MCF 10A (cell line): ENCODE results near the gene CDC5L. TPM values are rescaled to one million over a fixed set of nuclear protein-coding genes. Genes with fewer than 3 reads are reported as not detected.

Experiments
- BruUV-seq: library from RNA; stranded (reverse); fragments of 400-500 nt; replicated peaks from 2 replicates; lab custom pipeline; 2021; lab: Mats Ljungman, UMichigan
- CTCF ChIA-PET: fragments of 300-600 bp; sonication (Branson Sonifier 250); formaldehyde crosslinking; extraction: SDS; loops from one replicate; lab custom pipeline; 2021; ENCODE audit warnings: antibody characterized with exemption, inconsistent platforms; lab: Yijun Ruan, JAX
- POLR2A ChIA-PET: fragments of 300-600, 350-650 bp; sonication (Branson Sonifier 250); formaldehyde crosslinking; extraction: SDS; loops from one replicate; lab custom pipeline; 2020; ENCODE audit warnings: antibody characterized with exemption, inconsistent platforms; lab: Yijun Ruan, JAX
- DNase-seq: peaks from one replicate; pipeline ENCODE4 v3.0.0-alpha.2; 2018; ENCODE audit not compliant: unreplicated experiment
- H3K27ac Mint-ChIP-seq: one replicate; pipeline ENCODE4 v1.8.0; 2022; ENCODE audit warnings: mild to moderate bottlenecking, low read depth, mixed read lengths; ENCODE audit not compliant: unreplicated experiment
- H3K27me3 Mint-ChIP-seq: one replicate; pipeline ENCODE4 v1.8.0; 2022; ENCODE audit warnings: mixed read lengths; ENCODE audit not compliant: insufficient read depth, unreplicated experiment
- H3K36me3 Mint-ChIP-seq: one replicate; pipeline ENCODE4 v1.8.0; 2022; ENCODE audit warnings: mild to moderate bottlenecking, moderate library complexity, mixed read lengths; ENCODE audit not compliant: insufficient read depth, unreplicated experiment
- H3K4me1 Mint-ChIP-seq: one replicate; pipeline ENCODE4 v1.8.0; 2022; ENCODE audit warnings: mixed read lengths; ENCODE audit not compliant: insufficient read depth, unreplicated experiment
- H3K4me3 Mint-ChIP-seq: one replicate; pipeline ENCODE4 v1.8.0; 2022; ENCODE audit warnings: mild to moderate bottlenecking, moderate library complexity, mixed read lengths; ENCODE audit not compliant: unreplicated experiment
- H3K9me3 Mint-ChIP-seq: one replicate; pipeline ENCODE4 v1.8.0; 2022; ENCODE audit warnings: mixed read lengths; ENCODE audit not compliant: unreplicated experiment
- intact Hi-C: fragments of 100-400 bp; cut with micrococcal nuclease; formaldehyde crosslinking; loops from 2 replicates; pipeline ENCODE4 v1.14.1; 2022
- total RNA-seq: library from RNA; stranded (reverse); gene quantifications from 2 replicates; pipeline ENCODE4 v1.2.3, GENCODE V29; 2022
- TF ChIP-seq, protein P1 (sequence below): fragments of 200-600 bp; IDR thresholded peaks from one replicate; pipeline ENCODE4 v1.8.0; 2022; ENCODE audit warnings: antibody characterized with exemption, mild to moderate bottlenecking; ENCODE audit not compliant: unreplicated experiment

Gene CDC5L
- total RNA-seq, 1 experiment from 2014 or later = 23.1 TPM

DNA sequence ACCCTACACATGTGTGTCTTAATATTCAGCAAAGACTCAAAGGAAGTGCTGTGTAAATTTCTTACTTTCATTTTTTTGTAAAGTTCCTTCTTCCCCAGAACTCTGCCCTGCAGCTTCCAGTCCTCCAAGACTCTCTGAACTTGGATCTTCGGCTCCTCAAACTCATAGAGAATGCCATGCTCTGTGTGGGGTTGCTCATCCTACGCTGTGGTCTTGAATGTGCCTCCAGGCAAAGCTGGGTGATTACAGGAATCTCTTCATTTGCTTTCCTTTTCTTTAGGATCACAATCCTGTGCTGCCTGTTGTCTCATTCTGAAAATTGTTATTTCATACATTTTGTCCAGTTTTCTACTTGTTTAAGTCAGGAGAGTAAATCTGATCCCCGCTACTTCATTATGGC is 14.5 kb upstream of the CDC5L start:
- ChIA-PET POLR2A (interaction anchor here (0.6 to 1.2 kb wide), 2 partner anchors 8 to 14 kb away, joined by 3 to 4 read pairs; no protein-coding TSS in a partner anchor), CTCF (no interaction called here)
- TF ChIP-seq, protein P1, sequence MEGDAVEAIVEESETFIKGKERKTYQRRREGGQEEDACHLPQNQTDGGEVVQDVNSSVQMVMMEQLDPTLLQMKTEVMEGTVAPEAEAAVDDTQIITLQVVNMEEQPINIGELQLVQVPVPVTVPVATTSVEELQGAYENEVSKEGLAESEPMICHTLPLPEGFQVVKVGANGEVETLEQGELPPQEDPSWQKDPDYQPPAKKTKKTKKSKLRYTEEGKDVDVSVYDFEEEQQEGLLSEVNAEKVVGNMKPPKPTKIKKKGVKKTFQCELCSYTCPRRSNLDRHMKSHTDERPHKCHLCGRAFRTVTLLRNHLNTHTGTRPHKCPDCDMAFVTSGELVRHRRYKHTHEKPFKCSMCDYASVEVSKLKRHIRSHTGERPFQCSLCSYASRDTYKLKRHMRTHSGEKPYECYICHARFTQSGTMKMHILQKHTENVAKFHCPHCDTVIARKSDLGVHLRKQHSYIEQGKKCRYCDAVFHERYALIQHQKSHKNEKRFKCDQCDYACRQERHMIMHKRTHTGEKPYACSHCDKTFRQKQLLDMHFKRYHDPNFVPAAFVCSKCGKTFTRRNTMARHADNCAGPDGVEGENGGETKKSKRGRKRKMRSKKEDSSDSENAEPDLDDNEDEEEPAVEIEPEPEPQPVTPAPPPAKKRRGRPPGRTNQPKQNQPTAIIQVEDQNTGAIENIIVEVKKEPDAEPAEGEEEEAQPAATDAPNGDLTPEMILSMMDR = no peak
- intact Hi-C loops = no loop called here
- no peak overlapping the region for H3K27ac Mint-ChIP-seq
- peaks cover 21% of the 10 kb centered on the region for H3K27me3 Mint-ChIP-seq
- no peaks in the 10 kb centered on the region for H3K36me3 Mint-ChIP-seq
- no TSS peak for BruUV-seq
- peaks cover 6% of the 10 kb centered on the region for H3K4me1 Mint-ChIP-seq
- no peak overlapping the region for H3K4me3 Mint-ChIP-seq
- H3K9me3 Mint-ChIP-seq = no peaks in the 10 kb centered on the region
- DNase-seq = no peak

DNA sequence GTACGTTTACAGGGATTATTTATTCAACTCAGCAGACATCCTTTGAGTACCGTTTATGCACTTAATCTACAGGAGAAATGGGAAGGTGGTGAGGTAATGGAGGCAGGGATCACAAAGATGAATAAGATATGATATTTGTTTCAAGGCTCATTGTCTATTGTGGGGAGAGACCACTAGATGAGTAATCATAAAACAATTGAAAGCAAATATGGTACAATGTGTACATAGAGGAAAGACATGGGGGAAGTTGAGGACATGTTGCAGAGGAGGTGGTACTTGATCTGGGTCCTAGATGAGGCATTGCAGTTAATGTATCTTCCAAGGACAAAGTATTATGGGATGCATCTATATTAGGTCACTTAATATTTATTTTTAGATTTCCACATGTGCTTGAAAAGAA is 13.7 kb upstream of the CDC5L start:
- H3K27ac Mint-ChIP-seq = no peak overlapping the region
- no peaks in the 10 kb centered on the region for H3K9me3 Mint-ChIP-seq
- BruUV-seq = no TSS peak
- peaks cover 6% of the 10 kb centered on the region for H3K4me1 Mint-ChIP-seq
- H3K27me3 Mint-ChIP-seq = peaks cover 14% of the 10 kb centered on the region
- DNase-seq = no peak
- ChIA-PET POLR2A (no interaction called here), CTCF (no interaction called here)
- intact Hi-C loops = no loop called here
- TF ChIP-seq, protein P1 = no peak
- H3K4me3 Mint-ChIP-seq = no peak overlapping the region
- H3K36me3 Mint-ChIP-seq = no peaks in the 10 kb centered on the region

DNA sequence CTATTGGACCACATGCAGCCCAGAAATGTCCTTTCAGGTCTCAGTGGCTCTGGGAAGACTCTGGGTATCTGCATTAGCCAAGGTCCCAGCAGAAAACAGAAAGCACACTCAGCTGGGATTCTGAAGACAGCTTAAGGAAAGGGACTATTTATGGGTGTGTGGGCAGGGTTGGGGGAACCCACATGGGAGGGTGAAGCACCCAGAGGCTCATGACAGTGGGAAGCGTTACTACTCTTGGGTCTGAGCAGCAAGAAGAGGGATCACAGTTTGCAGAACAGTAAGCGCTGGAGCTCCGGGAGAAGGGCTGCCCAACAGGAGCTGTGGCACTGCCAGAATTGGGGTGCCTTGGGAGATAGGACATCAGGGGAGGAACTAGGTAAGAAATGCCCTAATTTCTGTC is 12.4 kb upstream of the CDC5L start:
- no peaks in the 10 kb centered on the region for H3K9me3 Mint-ChIP-seq
- H3K4me3 Mint-ChIP-seq = no peak overlapping the region
- H3K4me1 Mint-ChIP-seq = peaks cover 6% of the 10 kb centered on the region
- H3K27me3 Mint-ChIP-seq = peaks cover 11% of the 10 kb centered on the region
- intact Hi-C loops = no loop called here
- no TSS peak for BruUV-seq
- CTCF ChIA-PET = interaction anchor here (1.4 kb wide), 1 partner anchor 11 kb away, joined by 3 read pairs; no protein-coding TSS in a partner anchor
- POLR2A ChIA-PET = no interaction called here
- DNase-seq = no peak
- TF ChIP-seq, protein P1 = no peak
- H3K27ac Mint-ChIP-seq = no peak overlapping the region
- no peaks in the 10 kb centered on the region for H3K36me3 Mint-ChIP-seq

DNA sequence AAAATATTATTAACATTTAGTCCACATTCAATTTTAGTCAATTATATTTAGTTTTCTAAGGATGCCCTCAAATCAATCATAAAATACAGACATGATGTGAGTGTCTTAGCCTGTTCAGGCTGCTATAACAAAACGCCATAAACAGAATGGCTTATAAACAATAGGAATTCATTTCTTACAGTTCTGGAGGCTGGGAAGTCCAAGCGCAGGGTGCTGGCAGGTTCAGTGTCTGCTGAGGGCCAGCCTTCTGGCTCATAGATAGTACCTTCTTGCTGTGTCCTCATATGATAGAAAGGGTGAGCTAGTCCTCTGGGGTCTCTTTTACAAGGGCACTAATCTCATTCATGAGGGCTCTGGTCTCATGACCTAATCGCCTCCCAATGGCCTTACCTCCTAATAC is 10.0 kb upstream of the CDC5L start:
- no peaks in the 10 kb centered on the region for H3K36me3 Mint-ChIP-seq
- no peaks in the 10 kb centered on the region for H3K9me3 Mint-ChIP-seq
- no TSS peak for BruUV-seq
- intact Hi-C loops = no loop called here
- no peak for DNase-seq
- H3K27ac Mint-ChIP-seq = no peak overlapping the region
- ChIA-PET POLR2A (no interaction called here), CTCF (interaction anchor here (0.7 kb wide), 1 partner anchor 149 kb away, joined by 3 read pairs; no protein-coding TSS in a partner anchor)
- H3K4me3 Mint-ChIP-seq = no peak overlapping the region
- peaks cover 12% of the 10 kb centered on the region for H3K4me1 Mint-ChIP-seq
- H3K27me3 Mint-ChIP-seq = peaks cover 11% of the 10 kb centered on the region
- TF ChIP-seq, protein P1 = no peak
